ENCODE measurements around the gene TCF12. TPM values are rescaled to one million over a fixed set of nuclear protein-coding genes. Genes with fewer than 3 reads are reported as not detected.

Gene TCF12
- total RNA-seq, 1 donor from 2014 or later: 149 TPM

GRCh38 chr15:57017024-57017423 lies 98.6 kb downstream of the TCF12 start:
- Histone ChIP-seq H3K9ac (no peak overlapping the region), H3K27ac (no peak overlapping the region), H3K9me3 (ENCODE audit: low read depth) (no peaks in the 10 kb centered on the region), H3K36me3 (no peaks in the 10 kb centered on the region), H3K79me2 (ENCODE audit: low read depth) (peaks cover 100% of the 10 kb centered on the region), H3F3A (ENCODE audit: low read depth) (no peaks in the 10 kb centered on the region), H2AFZ (replicated peaks) (no peak overlapping the region), H3K4me3 (no peak overlapping the region), H4K20me1 (ENCODE audit: low read depth) (peaks cover 50% of the 10 kb centered on the region), H3K4me2 (no peak overlapping the region), H3K4me1 (peaks cover 15% of the 10 kb centered on the region), H3K27me3 (no peaks in the 10 kb centered on the region)
- TF ChIP-seq CTCF (IDR thresholded peaks at IDR 0.05): peak; percentile 42
- TF ChIP-seq EZH2phosphoT487 (IDR thresholded peaks at IDR 0.05): no peak
- Mint-ChIP-seq H3K4me1 (no peaks in the 10 kb centered on the region), H3K27me3 (ENCODE audit: insufficient read depth, low read depth) (no peaks in the 10 kb centered on the region), H3K9me3 (peaks cover 13% of the 10 kb centered on the region), H3K36me3 (peaks cover 29% of the 10 kb centered on the region), H3K27ac (no peak overlapping the region), H3K4me3 (no peak overlapping the region)
- DNase-seq (ENCODE audit: low spot score): peak; percentile 27

GRCh38 chr15:57018151-57018550 lies 99.7 kb downstream of the TCF12 start:
- no peak overlapping the region for H3K27ac ChIP-seq
- no peak overlapping the region for H3K4me2 ChIP-seq
- H3K4me3 ChIP-seq: no peak overlapping the region
- H3K36me3 Mint-ChIP-seq: peaks cover 35% of the 10 kb centered on the region
- H3K9me3 ChIP-seq (ENCODE audit: low read depth): peaks cover 5% of the 10 kb centered on the region
- H3K27me3 Mint-ChIP-seq (ENCODE audit: insufficient read depth, low read depth): no peaks in the 10 kb centered on the region
- H3K4me1 ChIP-seq: peaks cover 15% of the 10 kb centered on the region
- H3K27ac Mint-ChIP-seq: no peak overlapping the region
- H3K4me3 Mint-ChIP-seq: no peak overlapping the region
- H3K27me3 ChIP-seq: no peaks in the 10 kb centered on the region
- H3K4me1 Mint-ChIP-seq: no peaks in the 10 kb centered on the region
- peaks cover 24% of the 10 kb centered on the region for H3K9me3 Mint-ChIP-seq
- DNase-seq (ENCODE audit: low spot score): no peak
- no peaks in the 10 kb centered on the region for H3F3A ChIP-seq (ENCODE audit: low read depth)
- H3K36me3 ChIP-seq: peaks cover 4% of the 10 kb centered on the region
- peaks cover 43% of the 10 kb centered on the region for H4K20me1 ChIP-seq (ENCODE audit: low read depth)
- TF ChIP-seq CTCF (IDR thresholded peaks at IDR 0.05) (no peak), EZH2phosphoT487 (IDR thresholded peaks at IDR 0.05) (no peak), EZH2 (IDR thresholded peaks at IDR 0.05) (no peak)
- H3K9ac ChIP-seq: no peak overlapping the region
- peaks cover 100% of the 10 kb centered on the region for H3K79me2 ChIP-seq (ENCODE audit: low read depth)
- H2AFZ ChIP-seq (replicated peaks): no peak overlapping the region

GRCh38 chr15:57019496-57020160 lies 101.2 kb downstream of the TCF12 start:
- no peaks in the 10 kb centered on the region for H3K4me1 Mint-ChIP-seq
- no peak overlapping the region for H3K4me3 Mint-ChIP-seq
- Histone ChIP-seq H3F3A (ENCODE audit: low read depth) (peaks cover 8% of the 10 kb centered on the region), H4K20me1 (ENCODE audit: low read depth) (peaks cover 45% of the 10 kb centered on the region), H3K27ac (no peak overlapping the region), H3K79me2 (ENCODE audit: low read depth) (peaks cover 100% of the 10 kb centered on the region), H3K9me3 (ENCODE audit: low read depth) (peaks cover 11% of the 10 kb centered on the region), H3K27me3 (no peaks in the 10 kb centered on the region), H2AFZ (replicated peaks) (no peak overlapping the region), H3K4me2 (no peak overlapping the region), H3K4me3 (no peak overlapping the region), H3K9ac (no peak overlapping the region), H3K36me3 (peaks cover 8% of the 10 kb centered on the region), H3K4me1 (peaks cover 20% of the 10 kb centered on the region)
- H3K27ac Mint-ChIP-seq: no peak overlapping the region
- no peaks in the 10 kb centered on the region for H3K27me3 Mint-ChIP-seq (ENCODE audit: insufficient read depth, low read depth)
- H3K36me3 Mint-ChIP-seq: peaks cover 37% of the 10 kb centered on the region
- no peak for DNase-seq (ENCODE audit: low spot score)
- peaks cover 31% of the 10 kb centered on the region for H3K9me3 Mint-ChIP-seq
- TF ChIP-seq EZH2phosphoT487 (IDR thresholded peaks at IDR 0.05) (no peak), CTCF (IDR thresholded peaks at IDR 0.05) (no peak), EZH2 (IDR thresholded peaks at IDR 0.05) (no peak)
